ENCODE measurements around the gene DOHH.

DNA sequence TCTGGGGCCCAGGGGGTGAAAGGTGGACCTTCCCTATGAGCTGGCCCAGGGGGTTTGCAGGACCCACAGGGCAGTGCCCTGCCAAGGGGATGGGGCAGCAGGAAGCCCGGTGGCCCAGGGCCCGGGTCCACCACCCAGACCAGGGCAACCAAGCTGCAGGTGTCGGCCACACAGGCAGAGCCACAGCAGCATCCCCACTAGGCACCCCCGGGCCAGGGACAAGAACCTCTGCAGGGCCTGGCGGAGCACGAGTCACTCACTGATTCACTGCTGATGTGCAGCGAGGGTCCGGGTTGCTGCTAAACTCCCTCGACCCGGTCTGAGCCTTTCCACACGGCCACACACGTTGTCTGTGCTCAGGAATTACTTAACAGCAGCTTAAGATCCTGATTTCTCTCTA, 14.5 kb upstream of the DOHH start:
- TF ChIP-seq YY1 (IDR thresholded peaks at IDR 0.05; ENCODE audit: low read depth) (no peak), EP300 (IDR thresholded peaks at IDR 0.05; ENCODE audit: borderline replicate concordance) (no peak)
- TF ChIP-seq, protein P1, sequence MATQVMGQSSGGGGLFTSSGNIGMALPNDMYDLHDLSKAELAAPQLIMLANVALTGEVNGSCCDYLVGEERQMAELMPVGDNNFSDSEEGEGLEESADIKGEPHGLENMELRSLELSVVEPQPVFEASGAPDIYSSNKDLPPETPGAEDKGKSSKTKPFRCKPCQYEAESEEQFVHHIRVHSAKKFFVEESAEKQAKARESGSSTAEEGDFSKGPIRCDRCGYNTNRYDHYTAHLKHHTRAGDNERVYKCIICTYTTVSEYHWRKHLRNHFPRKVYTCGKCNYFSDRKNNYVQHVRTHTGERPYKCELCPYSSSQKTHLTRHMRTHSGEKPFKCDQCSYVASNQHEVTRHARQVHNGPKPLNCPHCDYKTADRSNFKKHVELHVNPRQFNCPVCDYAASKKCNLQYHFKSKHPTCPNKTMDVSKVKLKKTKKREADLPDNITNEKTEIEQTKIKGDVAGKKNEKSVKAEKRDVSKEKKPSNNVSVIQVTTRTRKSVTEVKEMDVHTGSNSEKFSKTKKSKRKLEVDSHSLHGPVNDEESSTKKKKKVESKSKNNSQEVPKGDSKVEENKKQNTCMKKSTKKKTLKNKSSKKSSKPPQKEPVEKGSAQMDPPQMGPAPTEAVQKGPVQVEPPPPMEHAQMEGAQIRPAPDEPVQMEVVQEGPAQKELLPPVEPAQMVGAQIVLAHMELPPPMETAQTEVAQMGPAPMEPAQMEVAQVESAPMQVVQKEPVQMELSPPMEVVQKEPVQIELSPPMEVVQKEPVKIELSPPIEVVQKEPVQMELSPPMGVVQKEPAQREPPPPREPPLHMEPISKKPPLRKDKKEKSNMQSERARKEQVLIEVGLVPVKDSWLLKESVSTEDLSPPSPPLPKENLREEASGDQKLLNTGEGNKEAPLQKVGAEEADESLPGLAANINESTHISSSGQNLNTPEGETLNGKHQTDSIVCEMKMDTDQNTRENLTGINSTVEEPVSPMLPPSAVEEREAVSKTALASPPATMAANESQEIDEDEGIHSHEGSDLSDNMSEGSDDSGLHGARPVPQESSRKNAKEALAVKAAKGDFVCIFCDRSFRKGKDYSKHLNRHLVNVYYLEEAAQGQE (IDR thresholded peaks at IDR 0.05; ENCODE audit: low read depth) = no peak
